HEK293 (cell line): ENCODE data around the gene CENPP.
"Not testable (repeated sequence)": the region's sequence is repeated elsewhere in the genome, so short reads cannot be mapped to it uniquely, and the experiment has no call there.

Experiments
- CTCF ChIA-PET: fragments of 350-600 bp; formaldehyde crosslinking; extraction: SDS; loops from one replicate; lab custom pipeline; 2021; ENCODE audit warnings: antibody characterized with exemption; lab: Yijun Ruan, JAX
- POLR2A ChIA-PET: fragments of 300-600 bp; formaldehyde crosslinking; extraction: SDS; loops from one replicate; lab custom pipeline; 2020; ENCODE audit warnings: antibody characterized with exemption, inconsistent platforms; lab: Yijun Ruan, JAX
- H3K27ac ChIP-seq: fragments of 200-500 bp; sonication (Bioruptor generic); 2 replicates; pipeline ENCODE4 v1.5.1; 2014; ENCODE audit warnings: low read depth, low read length, control low read depth, inconsistent platforms; ENCODE audit errors: extremely low read depth
- H3K36me3 ChIP-seq, 2 experiments: fragments of 200-500 bp in 1 of 2; sonication (Bioruptor generic) in 1 of 2; 1 replicate in 1 of 2; 2 replicates in 1 of 2; pipeline ENCODE4 v1.5.1; 2014 to 2017; ENCODE audit warnings: inconsistent platforms in 2 of 2, low read length in 2 of 2; ENCODE audit not compliant: control insufficient read depth in 2 of 2, insufficient read depth in 1 of 2
- H3K4me1 ChIP-seq: fragments of 200-500 bp; sonication (Bioruptor generic); 2 replicates; pipeline ENCODE4 v1.5.1; 2014; ENCODE audit warnings: mild to moderate bottlenecking, low read length, inconsistent platforms; ENCODE audit not compliant: control insufficient read depth, insufficient read depth
- H3K4me3 ChIP-seq: 2 replicates; pipeline ENCODE4 v1.5.1; 2011; ENCODE audit warnings: low read depth, mild to moderate bottlenecking, control low read depth, low read length, moderate library complexity
- H3K9me3 ChIP-seq: fragments of 200-500 bp; sonication (Bioruptor generic); 2 replicates; pipeline ENCODE4 v1.5.1; 2014; ENCODE audit warnings: low read depth, low read length, inconsistent platforms; ENCODE audit not compliant: control insufficient read depth, insufficient read depth
- MEIS1 ChIP-seq: sonication (generic); formaldehyde crosslinking; IDR thresholded peaks from 2 replicates; pipeline ENCODE4 v1.8.1; 2022; ENCODE audit warnings: missing genetic modification reagents, mild to moderate bottlenecking, borderline replicate concordance
- MZF1 ChIP-seq: fragments of 450-650 bp; formaldehyde crosslinking; IDR thresholded peaks from 2 replicates; pipeline ENCODE4 v1.5.1; 2017; ENCODE audit warnings: missing biosample characterization, missing genetic modification characterization, borderline replicate concordance
- PRDM10 ChIP-seq: fragments of 450-650 bp; formaldehyde crosslinking; IDR thresholded peaks from 2 replicates; pipeline ENCODE4 v1.5.1; 2016; ENCODE audit warnings: missing biosample characterization, missing genetic modification characterization
- SCRT2 ChIP-seq: fragments of 450-650 bp; formaldehyde crosslinking; IDR thresholded peaks from 2 replicates; pipeline ENCODE4 v1.5.1; 2016; ENCODE audit warnings: missing biosample characterization, missing genetic modification characterization
- WT1 ChIP-seq: fragments of 450-650 bp; formaldehyde crosslinking; IDR thresholded peaks from 2 replicates; pipeline ENCODE4 v1.5.1; 2016; ENCODE audit warnings: missing biosample characterization, missing genetic modification characterization
- ZBTB7A ChIP-seq: fragments of 450-650 bp; formaldehyde crosslinking; IDR thresholded peaks from 2 replicates; pipeline ENCODE4 v1.5.1; 2016; ENCODE audit warnings: low read depth, missing biosample characterization, missing genetic modification characterization
- ZNF621 ChIP-seq: fragments of 450-650 bp; formaldehyde crosslinking; IDR thresholded peaks from 2 replicates; pipeline ENCODE4 v1.5.1; 2017; ENCODE audit warnings: missing biosample characterization, missing genetic modification characterization
- ZNF664 ChIP-seq: fragments of 450-650 bp; formaldehyde crosslinking; IDR thresholded peaks from 2 replicates; pipeline ENCODE4 v1.5.1; 2016; ENCODE audit warnings: missing biosample characterization, missing genetic modification characterization
- TF ChIP-seq, protein P1 (sequence below): fragments of 450-650 bp; formaldehyde crosslinking; IDR thresholded peaks from 2 replicates; pipeline ENCODE4 v1.5.1; 2016; ENCODE audit warnings: missing biosample characterization, missing genetic modification characterization, borderline replicate concordance

Gene CENPP

GRCh38 chr9:92619601-92620300, 294.0 kb downstream of the CENPP start:
- Histone ChIP-seq H3K27ac (no peak overlapping the region), H3K36me3 (peaks cover 4 to 80% of the 10 kb centered on the region in 2 experiments), H3K4me1 (no peaks in the 10 kb centered on the region), H3K4me3 (no peak overlapping the region), H3K9me3 (no peaks in the 10 kb centered on the region)
- TF ChIP-seq SCRT2 (tag by site-specific recombination) (no peak), MEIS1 (no peak), ZNF621 (no peak), ZNF664 (tag by site-specific recombination) (no peak), PRDM10 (tag by site-specific recombination) (no peak), MZF1 (tag by site-specific recombination) (no peak), WT1 (no peak)
- TF ChIP-seq, protein P1, sequence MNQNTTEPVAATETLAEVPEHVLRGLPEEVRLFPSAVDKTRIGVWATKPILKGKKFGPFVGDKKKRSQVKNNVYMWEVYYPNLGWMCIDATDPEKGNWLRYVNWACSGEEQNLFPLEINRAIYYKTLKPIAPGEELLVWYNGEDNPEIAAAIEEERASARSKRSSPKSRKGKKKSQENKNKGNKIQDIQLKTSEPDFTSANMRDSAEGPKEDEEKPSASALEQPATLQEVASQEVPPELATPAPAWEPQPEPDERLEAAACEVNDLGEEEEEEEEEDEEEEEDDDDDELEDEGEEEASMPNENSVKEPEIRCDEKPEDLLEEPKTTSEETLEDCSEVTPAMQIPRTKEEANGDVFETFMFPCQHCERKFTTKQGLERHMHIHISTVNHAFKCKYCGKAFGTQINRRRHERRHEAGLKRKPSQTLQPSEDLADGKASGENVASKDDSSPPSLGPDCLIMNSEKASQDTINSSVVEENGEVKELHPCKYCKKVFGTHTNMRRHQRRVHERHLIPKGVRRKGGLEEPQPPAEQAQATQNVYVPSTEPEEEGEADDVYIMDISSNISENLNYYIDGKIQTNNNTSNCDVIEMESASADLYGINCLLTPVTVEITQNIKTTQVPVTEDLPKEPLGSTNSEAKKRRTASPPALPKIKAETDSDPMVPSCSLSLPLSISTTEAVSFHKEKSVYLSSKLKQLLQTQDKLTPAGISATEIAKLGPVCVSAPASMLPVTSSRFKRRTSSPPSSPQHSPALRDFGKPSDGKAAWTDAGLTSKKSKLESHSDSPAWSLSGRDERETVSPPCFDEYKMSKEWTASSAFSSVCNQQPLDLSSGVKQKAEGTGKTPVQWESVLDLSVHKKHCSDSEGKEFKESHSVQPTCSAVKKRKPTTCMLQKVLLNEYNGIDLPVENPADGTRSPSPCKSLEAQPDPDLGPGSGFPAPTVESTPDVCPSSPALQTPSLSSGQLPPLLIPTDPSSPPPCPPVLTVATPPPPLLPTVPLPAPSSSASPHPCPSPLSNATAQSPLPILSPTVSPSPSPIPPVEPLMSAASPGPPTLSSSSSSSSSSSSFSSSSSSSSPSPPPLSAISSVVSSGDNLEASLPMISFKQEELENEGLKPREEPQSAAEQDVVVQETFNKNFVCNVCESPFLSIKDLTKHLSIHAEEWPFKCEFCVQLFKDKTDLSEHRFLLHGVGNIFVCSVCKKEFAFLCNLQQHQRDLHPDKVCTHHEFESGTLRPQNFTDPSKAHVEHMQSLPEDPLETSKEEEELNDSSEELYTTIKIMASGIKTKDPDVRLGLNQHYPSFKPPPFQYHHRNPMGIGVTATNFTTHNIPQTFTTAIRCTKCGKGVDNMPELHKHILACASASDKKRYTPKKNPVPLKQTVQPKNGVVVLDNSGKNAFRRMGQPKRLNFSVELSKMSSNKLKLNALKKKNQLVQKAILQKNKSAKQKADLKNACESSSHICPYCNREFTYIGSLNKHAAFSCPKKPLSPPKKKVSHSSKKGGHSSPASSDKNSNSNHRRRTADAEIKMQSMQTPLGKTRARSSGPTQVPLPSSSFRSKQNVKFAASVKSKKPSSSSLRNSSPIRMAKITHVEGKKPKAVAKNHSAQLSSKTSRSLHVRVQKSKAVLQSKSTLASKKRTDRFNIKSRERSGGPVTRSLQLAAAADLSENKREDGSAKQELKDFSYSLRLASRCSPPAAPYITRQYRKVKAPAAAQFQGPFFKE (tag by site-specific recombination), result no peak
- CTCF ChIA-PET, result interaction anchor here (0.9 to 1.3 kb wide), 2 partner anchors 14 to 481 kb away, joined by 3 read pairs; no protein-coding TSS in a partner anchor
- POLR2A ChIA-PET, result no interaction called here

DNA sequence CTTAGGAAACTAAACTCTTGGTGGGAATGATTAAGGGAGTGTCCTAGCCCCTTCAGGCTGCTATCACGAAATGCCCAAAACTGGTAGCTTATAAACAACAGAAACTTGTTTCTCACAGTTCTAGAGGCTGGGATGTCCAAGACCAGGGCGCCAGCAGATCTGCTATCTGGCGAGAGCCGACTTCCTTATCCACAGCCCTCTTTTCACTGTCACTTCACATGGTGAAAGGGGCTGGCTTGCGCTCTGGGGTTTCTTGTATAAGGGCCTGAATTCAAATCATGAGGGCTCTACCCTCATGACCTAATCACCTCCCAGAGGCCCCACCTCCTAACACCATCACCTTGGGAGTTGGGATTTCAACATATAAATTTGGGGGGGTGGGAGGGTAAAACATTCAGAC, 295.1 kb downstream of the CENPP start:
- CTCF ChIA-PET, result interaction anchor here (0.7 to 1.8 kb wide), 3 partner anchors 13 to 482 kb away, joined by 3 to 4 read pairs (median 3); no protein-coding TSS in a partner anchor
- Histone ChIP-seq H3K4me3 (no peak overlapping the region), H3K9me3 (no peaks in the 10 kb centered on the region), H3K27ac (no peak overlapping the region), H3K4me1 (no peaks in the 10 kb centered on the region), H3K36me3 (peaks cover 4 to 76% of the 10 kb centered on the region in 2 experiments)
- no peak for TF ChIP-seq ZBTB7A (tag by site-specific recombination)
- POLR2A ChIA-PET, result interaction anchor here (0.6 kb wide), 1 partner anchor 170 kb away, joined by 6 read pairs; no protein-coding TSS in a partner anchor

- H3K4me1 ChIP-seq, H3K4me3 ChIP-seq, H3K9me3 ChIP-seq, POLR2A ChIA-PET, H3K27ac ChIP-seq: not testable (repeated sequence)
- CTCF ChIA-PET, result interaction anchor here (0.7 kb wide), 2 partner anchors 11 to 281 kb away, joined by 3 to 4 read pairs; no protein-coding TSS in a partner anchor
- H3K36me3 ChIP-seq, result peaks cover 8 to 59% of the 10 kb centered on the region in 2 experiments
Measured at GRCh38 chr9:92623936-92624335, 298.2 kb downstream of the CENPP start.
